ENCODE measurements around the gene PTDSS2.

- no peak for TF ChIP-seq CTCF (conservative IDR thresholded peaks at IDR 0.05; ENCODE audit: low read depth, low read length)
- no peak for TF ChIP-seq EZH2 (IDR thresholded peaks at IDR 0.05; ENCODE audit: borderline replicate concordance, low read depth, low read length, poor library complexity, severe bottlenecking)
Observed at GRCh38 chr11:533586-534395, 83.7 kb downstream of the PTDSS2 start.

Measured in A673 (cell line).